Left ventricle myocardium inferior (tissue), 1 donor: ENCODE data around the gene C7orf25. TPM values are rescaled to one million over a fixed set of nuclear protein-coding genes. Genes with fewer than 3 reads are reported as not detected.

Experiments
- DNase-seq: peaks from one replicate; pipeline ENCODE4 v3.0.0-alpha.2; 2020
- H3K27ac ChIP-seq: fragments of 200-600 bp; replicated peaks from 2 replicates; pipeline ENCODE4 v1.8.0; 2021
- H3K27me3 ChIP-seq: fragments of 200-600 bp; 2 replicates; pipeline ENCODE4 v1.8.0; 2021; ENCODE audit warnings: low read depth
- H3K36me3 ChIP-seq: fragments of 200-600 bp; 2 replicates; pipeline ENCODE4 v1.8.0; 2021
- H3K4me1 ChIP-seq: fragments of 200-600 bp; 2 replicates; pipeline ENCODE4 v1.8.0; 2021
- H3K4me3 ChIP-seq: fragments of 200-600 bp; 2 replicates; pipeline ENCODE4 v1.8.0; 2021; ENCODE audit warnings: mild to moderate bottlenecking, moderate library complexity
- H3K9me3 ChIP-seq: fragments of 200-600 bp; replicated peaks from 2 replicates; pipeline ENCODE4 v1.8.0; 2021
- intact Hi-C: fragments of 100-400 bp; cut with micrococcal nuclease; formaldehyde crosslinking; loops from one replicate; pipeline ENCODE4 v1.11.0; 2022
- total RNA-seq: library from RNA; stranded (reverse); fragmentation: NEBNext Ultra II Directional; extraction: Animal tissue kit (Norgen Biotek cat#: 25700); gene quantifications from one replicate; pipeline ENCODE4 v1.2.1, GENCODE V29; 2021
- TF ChIP-seq, protein P1 (sequence below): fragments of 200-600 bp; IDR thresholded peaks from 2 replicates; pipeline ENCODE4 v1.8.0; 2021; ENCODE audit warnings: antibody characterized with exemption, mild to moderate bottlenecking, borderline replicate concordance
- donor health status: DM: no; HTN: yes; CAD: no; lungs with severe emphysema.

C7orf25 gene
- total RNA-seq, 1 donor from 2014 or later = 4.9 TPM

DNA sequence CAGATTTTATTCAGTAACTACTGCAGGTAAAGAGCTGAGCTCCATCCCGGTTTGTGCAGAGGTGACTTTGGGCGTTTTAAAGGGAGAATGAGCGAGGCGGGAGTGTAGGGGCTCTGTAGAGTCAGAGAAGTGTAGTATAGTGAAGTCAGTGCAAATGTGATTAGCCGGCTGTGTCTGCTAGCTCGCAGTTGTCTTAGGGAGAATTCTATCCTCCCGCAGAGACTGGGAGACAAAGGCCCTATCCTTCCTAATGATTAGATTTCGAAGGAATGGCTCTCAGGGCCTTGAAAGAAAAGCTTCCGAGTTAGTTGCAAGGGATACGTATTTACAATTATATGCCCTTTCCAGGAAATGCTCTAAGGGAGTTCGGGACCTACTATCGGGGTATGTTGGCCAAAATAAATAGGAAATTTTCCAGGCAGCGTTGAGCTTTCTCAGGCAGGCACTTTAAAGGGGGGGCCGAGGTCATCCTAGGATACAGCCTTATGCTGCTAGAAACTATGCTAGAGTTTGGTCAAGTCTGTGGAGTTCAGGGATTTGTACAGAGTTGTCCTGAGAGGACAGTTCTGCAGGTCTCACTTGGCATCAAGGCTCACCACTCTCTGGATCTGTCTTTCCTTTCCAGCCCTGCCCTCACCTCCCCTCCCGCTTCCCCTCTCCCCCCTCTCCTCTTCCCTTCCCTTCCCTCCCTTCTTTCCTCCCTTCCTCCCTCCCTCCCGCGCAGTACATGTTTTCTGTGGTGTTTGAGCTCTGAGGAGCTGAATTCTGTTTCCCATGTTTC is 21.1 kb upstream of the C7orf25 start:
- Histone ChIP-seq H3K4me1 (peaks cover 66% of the 10 kb centered on the region), H3K36me3 (peaks cover 31% of the 10 kb centered on the region), H3K27ac (peak overlapping the region; percentile 85), H3K4me3 (peak overlapping the region; percentile 88), H3K9me3 (no peaks in the 10 kb centered on the region), H3K27me3 (no peaks in the 10 kb centered on the region)
- TF ChIP-seq, protein P1, sequence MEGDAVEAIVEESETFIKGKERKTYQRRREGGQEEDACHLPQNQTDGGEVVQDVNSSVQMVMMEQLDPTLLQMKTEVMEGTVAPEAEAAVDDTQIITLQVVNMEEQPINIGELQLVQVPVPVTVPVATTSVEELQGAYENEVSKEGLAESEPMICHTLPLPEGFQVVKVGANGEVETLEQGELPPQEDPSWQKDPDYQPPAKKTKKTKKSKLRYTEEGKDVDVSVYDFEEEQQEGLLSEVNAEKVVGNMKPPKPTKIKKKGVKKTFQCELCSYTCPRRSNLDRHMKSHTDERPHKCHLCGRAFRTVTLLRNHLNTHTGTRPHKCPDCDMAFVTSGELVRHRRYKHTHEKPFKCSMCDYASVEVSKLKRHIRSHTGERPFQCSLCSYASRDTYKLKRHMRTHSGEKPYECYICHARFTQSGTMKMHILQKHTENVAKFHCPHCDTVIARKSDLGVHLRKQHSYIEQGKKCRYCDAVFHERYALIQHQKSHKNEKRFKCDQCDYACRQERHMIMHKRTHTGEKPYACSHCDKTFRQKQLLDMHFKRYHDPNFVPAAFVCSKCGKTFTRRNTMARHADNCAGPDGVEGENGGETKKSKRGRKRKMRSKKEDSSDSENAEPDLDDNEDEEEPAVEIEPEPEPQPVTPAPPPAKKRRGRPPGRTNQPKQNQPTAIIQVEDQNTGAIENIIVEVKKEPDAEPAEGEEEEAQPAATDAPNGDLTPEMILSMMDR = no peak
- intact Hi-C loops = no loop called here
- no peak for DNase-seq

DNA sequence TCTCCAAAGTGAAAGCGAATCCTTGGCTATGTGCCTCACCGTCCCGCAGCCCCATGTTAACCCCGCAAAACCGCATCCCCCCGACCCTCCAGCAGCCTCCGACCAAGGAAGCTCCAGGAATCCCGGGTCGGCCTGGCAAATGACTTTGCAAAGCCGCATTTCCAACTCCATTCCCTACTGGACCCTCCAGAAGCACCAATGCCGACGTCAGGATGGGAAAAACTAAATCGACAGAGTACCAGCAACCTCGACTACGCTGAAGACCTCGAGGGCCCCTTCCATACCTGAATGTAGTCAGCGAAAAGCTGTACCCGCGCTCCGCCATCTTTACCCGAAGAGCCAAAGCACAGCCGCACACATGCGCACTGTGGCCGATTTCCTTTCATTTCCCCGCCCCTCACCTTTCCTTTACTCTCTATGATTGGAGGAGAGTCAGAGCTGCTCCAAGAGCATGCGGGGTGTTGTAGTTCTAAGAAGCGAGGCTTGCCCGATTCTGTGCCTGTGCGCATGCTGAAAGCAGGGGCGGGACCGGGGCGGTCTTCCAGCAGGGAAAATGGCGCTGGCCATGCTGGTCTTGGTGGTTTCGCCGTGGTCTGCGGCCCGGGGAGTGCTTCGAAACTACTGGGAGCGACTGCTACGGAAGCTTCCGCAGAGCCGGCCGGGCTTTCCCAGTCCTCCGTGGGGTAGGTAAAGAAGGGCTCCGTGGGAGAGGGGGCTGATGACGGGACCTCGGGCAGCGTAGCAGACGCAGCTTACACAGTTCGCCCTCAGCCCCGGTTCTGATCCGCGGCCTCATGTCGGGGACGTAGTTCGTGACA is 20.2 kb upstream of the C7orf25 start, which contains the start of the genes MRPL32 and PSMA2:
Gene MRPL32 (plus strand): TSS at position 543 of the 818 bp plus-strand sequence. CDS start 11 bp downstream, at position 554.
Gene PSMA2 (minus strand): TSS at position 341 of the 818 bp plus-strand sequence. CDS start 16 bp downstream, at position 325.
- Histone ChIP-seq H3K36me3 (peaks cover 26% of the 10 kb centered on the region), H3K4me1 (peaks cover 72% of the 10 kb centered on the region), H3K4me3 (peak within 1 kb of the TSS; percentile 88), H3K27ac (peak within 1 kb of the TSS; percentile 85), H3K27me3 (no peaks in the 10 kb centered on the region), H3K9me3 (no peaks in the 10 kb centered on the region)
- intact Hi-C loops = no loop called here
- TF ChIP-seq, protein P1 = no peak
- DNase-seq = peak; percentile 93

DNA sequence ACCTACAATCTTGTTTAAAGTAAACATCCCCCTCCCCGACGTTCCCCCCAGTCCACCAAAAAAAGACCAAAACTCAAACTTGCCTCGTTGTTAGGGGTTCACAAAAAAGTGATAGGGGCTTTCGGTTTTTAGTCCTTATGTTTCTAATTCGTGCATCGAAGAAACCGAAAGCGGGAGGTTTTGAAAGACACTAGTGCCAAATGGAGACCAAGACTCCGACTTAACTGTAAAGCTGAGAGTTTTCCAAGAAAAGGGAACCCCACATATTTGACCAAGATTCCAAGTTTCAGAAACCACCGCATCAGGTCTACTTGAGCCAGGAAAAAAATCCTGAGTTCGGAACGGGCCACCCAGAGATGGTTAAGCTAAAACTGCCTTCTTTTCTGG is 19.6 kb upstream of the C7orf25 start:
- peak overlapping the region; percentile 88 for H3K4me3 ChIP-seq
- H3K27me3 ChIP-seq = no peaks in the 10 kb centered on the region
- intact Hi-C loops = no loop called here
- H3K4me1 ChIP-seq = peaks cover 74% of the 10 kb centered on the region
- no peaks in the 10 kb centered on the region for H3K9me3 ChIP-seq
- H3K27ac ChIP-seq = peak overlapping the region; percentile 85
- DNase-seq = no peak
- H3K36me3 ChIP-seq = peaks cover 26% of the 10 kb centered on the region
- TF ChIP-seq, protein P1 = no peak

DNA sequence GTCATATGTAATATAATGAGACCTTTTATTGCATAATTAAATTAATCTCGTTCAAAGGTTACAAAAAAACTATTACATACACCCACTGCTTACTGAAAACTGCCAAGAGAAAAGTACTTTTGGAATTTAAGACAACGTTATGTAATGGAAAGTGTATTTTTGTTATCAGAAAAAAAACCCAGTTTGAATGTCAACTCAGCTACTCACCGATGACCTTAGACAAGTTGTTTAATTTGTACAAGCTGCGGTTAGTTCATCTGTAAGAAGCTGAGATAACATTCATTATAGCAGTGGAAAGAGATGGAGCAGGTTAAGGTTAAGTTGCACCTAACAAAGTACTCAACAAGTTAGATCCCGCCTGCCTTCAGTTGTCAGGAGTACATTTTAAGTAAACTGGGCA is 19.0 kb upstream of the C7orf25 start:
- intact Hi-C loops = no loop called here

DNA sequence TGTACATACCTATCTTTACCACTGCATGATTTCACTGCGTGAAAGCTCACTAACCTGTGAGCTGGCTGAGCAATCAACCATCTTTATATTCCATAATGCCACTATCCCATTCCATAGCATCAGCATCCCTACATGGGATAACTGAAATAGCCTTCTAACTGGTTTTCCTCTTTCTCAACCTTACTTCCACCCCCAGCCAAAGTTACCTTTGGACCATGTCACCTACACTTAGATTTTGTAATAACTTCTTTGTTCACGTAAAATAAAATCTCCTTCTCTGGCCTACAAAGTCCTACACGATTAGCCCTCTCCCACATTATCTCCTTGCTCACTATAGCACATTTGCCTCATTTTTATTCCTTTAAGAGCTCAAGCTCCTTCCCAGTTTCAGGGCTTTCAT is 17.6 kb upstream of the C7orf25 start:
- Histone ChIP-seq H3K9me3 (no peaks in the 10 kb centered on the region), H3K4me1 (peaks cover 68% of the 10 kb centered on the region), H3K27ac (no peak overlapping the region), H3K4me3 (no peak overlapping the region), H3K27me3 (no peaks in the 10 kb centered on the region), H3K36me3 (peaks cover 30% of the 10 kb centered on the region)
- no peak for DNase-seq
- intact Hi-C loops = no loop called here
- TF ChIP-seq, protein P1 = no peak

More for the DNA sequence above, 19.0 kb upstream of the C7orf25 start:
- H3K4me3 ChIP-seq = peak overlapping the region; percentile 88
- no peak for DNase-seq
- peaks cover 74% of the 10 kb centered on the region for H3K4me1 ChIP-seq
- no peaks in the 10 kb centered on the region for H3K27me3 ChIP-seq
- no peaks in the 10 kb centered on the region for H3K9me3 ChIP-seq
- H3K36me3 ChIP-seq = peaks cover 26% of the 10 kb centered on the region
- TF ChIP-seq, protein P1 = no peak
- H3K27ac ChIP-seq = no peak overlapping the region
